ENCODE data around the gene ZFYVE9. TPM values are rescaled to one million over a fixed set of nuclear protein-coding genes. Genes with fewer than 3 reads are reported as not detected.
"Not testable (repeated sequence)": the region's sequence is repeated elsewhere in the genome, so short reads cannot be mapped to it uniquely, and the experiment has no call there.

The ZFYVE9 gene
- total RNA-seq, 4 donors from 2014 or later = 35.9 to 42.9 (median 41.9) TPM

DNA sequence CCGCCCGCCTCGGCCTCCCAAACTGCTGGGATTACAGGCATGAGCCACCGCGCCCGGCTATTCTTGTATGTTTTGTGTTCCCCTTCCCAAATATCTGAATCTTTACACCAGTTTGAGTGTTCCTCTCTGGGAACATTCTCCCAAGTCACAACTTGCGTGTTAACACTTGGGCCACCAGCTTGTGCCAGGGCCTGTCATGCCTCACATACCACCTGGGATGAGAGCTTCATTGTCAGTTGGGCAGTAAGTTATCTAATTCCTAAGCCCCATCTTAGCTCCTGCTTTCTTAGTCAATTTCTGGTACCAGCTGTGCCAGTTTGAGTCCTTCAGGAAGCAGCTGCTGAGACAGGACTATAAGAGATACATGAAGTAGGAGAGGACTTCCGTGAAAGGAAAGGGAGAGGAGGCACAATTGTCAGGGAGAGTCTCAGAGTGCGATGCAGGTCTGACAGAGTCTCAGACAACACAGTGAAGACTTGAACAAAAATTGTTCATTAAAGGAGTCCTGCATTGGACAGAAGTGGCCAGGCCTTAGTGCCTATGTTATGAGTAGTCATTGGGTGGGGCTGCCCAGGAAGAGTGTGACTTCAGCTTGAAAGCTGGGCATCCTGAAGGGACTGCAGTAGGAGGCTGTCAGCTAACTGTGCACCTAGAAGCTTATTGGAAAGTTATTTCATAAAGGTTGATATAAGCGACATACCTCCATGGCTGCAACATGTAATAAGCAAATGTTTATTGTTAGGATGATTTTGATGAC lies 17.3 kb downstream of the ZFYVE9 start:
- no peak overlapping the region for H3K4me3 ChIP-seq
- H3K9me3 ChIP-seq = no peaks in the 10 kb centered on the region
- TF ChIP-seq POLR2A (IDR thresholded peaks at IDR 0.05) = no peak
- TF ChIP-seq, protein P1, sequence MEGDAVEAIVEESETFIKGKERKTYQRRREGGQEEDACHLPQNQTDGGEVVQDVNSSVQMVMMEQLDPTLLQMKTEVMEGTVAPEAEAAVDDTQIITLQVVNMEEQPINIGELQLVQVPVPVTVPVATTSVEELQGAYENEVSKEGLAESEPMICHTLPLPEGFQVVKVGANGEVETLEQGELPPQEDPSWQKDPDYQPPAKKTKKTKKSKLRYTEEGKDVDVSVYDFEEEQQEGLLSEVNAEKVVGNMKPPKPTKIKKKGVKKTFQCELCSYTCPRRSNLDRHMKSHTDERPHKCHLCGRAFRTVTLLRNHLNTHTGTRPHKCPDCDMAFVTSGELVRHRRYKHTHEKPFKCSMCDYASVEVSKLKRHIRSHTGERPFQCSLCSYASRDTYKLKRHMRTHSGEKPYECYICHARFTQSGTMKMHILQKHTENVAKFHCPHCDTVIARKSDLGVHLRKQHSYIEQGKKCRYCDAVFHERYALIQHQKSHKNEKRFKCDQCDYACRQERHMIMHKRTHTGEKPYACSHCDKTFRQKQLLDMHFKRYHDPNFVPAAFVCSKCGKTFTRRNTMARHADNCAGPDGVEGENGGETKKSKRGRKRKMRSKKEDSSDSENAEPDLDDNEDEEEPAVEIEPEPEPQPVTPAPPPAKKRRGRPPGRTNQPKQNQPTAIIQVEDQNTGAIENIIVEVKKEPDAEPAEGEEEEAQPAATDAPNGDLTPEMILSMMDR (IDR thresholded peaks at IDR 0.05 in 4 of 5, conservative IDR thresholded peaks at IDR 0.05 in 1 of 5) = no peak
- no peaks in the 10 kb centered on the region for H3K36me3 ChIP-seq
- peaks cover 24 to 31% of the 10 kb centered on the region in 2 donors for H3K4me1 ChIP-seq
- intact Hi-C loops (cut with DNase I; ENCODE audit: low total_unique reads) (no loop called here), in situ Hi-C loops (cut with MboI; ENCODE audit: low sequenced_read_pairs in 4 of 4) (no loop called here)
- H3K27ac ChIP-seq = no peak overlapping the region
- ATAC-seq (no peak), DNase-seq (no peak)
- no peaks in the 10 kb centered on the region for H3K27me3 ChIP-seq

GRCh38 chr1:52162947-52163346 lies 21.1 kb downstream of the ZFYVE9 start:
- in situ Hi-C loops (cut with MboI; ENCODE audit: low sequenced_read_pairs in 4 of 4) = no loop called here
- no peak for DNase-seq
- no peak overlapping the region for H3K4me3 ChIP-seq
- H3K27ac ChIP-seq = no peak overlapping the region
- H3K36me3 ChIP-seq = no peaks in the 10 kb centered on the region
- no peak for ATAC-seq
- TF ChIP-seq, protein P1 (IDR thresholded peaks at IDR 0.05 in 4 of 5, conservative IDR thresholded peaks at IDR 0.05 in 1 of 5) = no peak
- no peak for TF ChIP-seq POLR2A (IDR thresholded peaks at IDR 0.05)
- H3K4me1 ChIP-seq = peaks cover 36 to 42% of the 10 kb centered on the region in 2 donors
- intact Hi-C loops (cut with DNase I; ENCODE audit: low total_unique reads) = no loop called here
- no peaks in the 10 kb centered on the region for H3K9me3 ChIP-seq
- H3K27me3 ChIP-seq = no peaks in the 10 kb centered on the region

DNA sequence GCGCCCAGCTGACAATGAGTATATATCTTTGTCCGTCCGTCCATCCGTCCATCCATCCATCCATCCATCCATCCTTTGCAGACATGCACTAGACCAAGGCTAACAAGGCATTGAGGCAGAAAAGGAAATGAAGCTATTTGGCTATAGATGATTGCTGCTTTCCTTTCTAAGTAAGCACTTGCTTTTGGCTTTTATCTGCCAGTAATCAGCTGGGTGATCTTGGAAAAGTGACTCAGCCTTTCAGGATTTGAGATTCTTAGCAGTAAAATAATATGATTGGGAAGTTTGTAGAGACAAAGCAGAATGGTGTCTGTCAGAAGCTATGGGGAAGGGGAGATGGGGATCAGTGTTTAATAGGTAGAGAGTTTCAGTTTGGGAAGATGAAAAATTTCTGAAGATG lies 22.7 kb downstream of the ZFYVE9 start:
- H3K27ac ChIP-seq = no peak overlapping the region
- H3K36me3 ChIP-seq = no peaks in the 10 kb centered on the region
- DNase-seq = no peak
- intact Hi-C loops (cut with DNase I; ENCODE audit: low total_unique reads) = no loop called here
- H3K9me3 ChIP-seq = no peaks in the 10 kb centered on the region
- no peak overlapping the region for H3K4me3 ChIP-seq
- in situ Hi-C loops (cut with MboI; ENCODE audit: low sequenced_read_pairs in 4 of 4) = no loop called here
- no peak for TF ChIP-seq POLR2A (IDR thresholded peaks at IDR 0.05)
- peaks cover 25 to 33% of the 10 kb centered on the region in 2 donors for H3K4me1 ChIP-seq
- no peak for ATAC-seq
- no peaks in the 10 kb centered on the region for H3K27me3 ChIP-seq

DNA sequence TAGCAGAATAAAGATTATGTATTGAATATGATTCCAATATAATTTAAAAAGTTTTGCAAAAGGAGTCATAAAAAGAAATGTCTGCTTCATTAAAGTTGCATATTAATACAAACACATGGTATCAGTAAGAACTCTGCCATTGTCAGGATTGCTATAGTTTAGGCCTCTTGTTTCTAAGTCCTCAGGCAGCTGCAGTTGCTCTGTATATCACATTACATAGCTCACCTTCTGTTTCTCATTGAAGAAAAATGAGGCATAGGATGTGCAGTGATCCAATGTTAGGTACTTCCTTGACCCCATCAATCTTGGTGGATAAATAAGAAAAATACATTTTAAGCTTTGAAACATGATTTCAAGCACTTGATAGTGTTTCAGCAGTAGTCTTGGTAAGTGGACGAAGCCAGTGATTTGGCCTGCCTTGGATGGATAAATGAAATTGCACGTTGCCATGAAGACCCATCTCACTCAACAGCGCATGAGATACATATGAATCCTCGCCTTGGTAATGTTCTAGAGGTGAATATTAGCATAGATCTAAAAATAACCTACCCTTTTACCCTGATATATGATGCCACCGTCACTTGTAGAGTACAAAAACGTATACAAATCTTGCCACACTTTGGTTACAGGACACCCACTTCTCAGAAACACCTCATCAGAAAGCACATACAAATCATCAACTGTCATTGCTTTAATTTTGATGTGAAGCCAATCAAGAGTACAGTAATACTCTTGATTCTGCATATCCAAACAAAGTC lies 25.3 kb downstream of the ZFYVE9 start:
- Histone ChIP-seq H3K27me3 (no peaks in the 10 kb centered on the region), H3K27ac (peak overlapping the region; percentile 29 to 54 (median 43)), H3K4me3 (no peak overlapping the region), H3K36me3 (no peaks in the 10 kb centered on the region), H3K4me1 (peaks cover 24 to 33% of the 10 kb centered on the region in 2 donors), H3K9me3 (no peaks in the 10 kb centered on the region)
- DNase-seq (no peak), ATAC-seq (peak; percentile 60 to 70)
- in situ Hi-C loops (cut with MboI; ENCODE audit: low sequenced_read_pairs in 4 of 4) (no loop called here), intact Hi-C loops (cut with DNase I; ENCODE audit: low total_unique reads) (no loop called here)
- TF ChIP-seq, protein P1 (IDR thresholded peaks at IDR 0.05 in 4 of 5, conservative IDR thresholded peaks at IDR 0.05 in 1 of 5) = no peak
- no peak for TF ChIP-seq POLR2A (IDR thresholded peaks at IDR 0.05)

- no peak for ATAC-seq
These were observed 26.6 kb downstream of the ZFYVE9 start for GRCh38 chr1:52168373-52169080.

DNA sequence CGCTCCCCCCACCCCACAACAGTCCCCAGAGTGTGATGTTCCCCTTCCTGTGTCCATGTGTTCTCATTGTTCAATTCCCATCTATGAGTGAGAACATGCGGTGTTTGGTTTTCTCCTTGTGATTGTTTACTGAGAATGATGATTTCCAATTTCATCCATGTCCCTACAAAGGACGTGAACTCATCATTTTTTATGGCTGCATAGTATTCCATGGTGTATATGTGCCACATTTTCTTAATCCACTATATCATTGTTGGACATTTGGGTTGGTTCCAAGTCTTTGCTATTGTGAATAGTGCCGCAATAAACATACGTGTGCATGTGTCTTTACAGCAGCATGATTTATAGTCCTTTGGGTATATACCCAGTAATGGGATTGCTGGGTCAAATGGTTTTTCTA lies 29.3 kb downstream of the ZFYVE9 start:
- DNase-seq; H3K27ac ChIP-seq; H3K27me3 ChIP-seq; ATAC-seq; H3K36me3 ChIP-seq; intact Hi-C loops (cut with DNase I; ENCODE audit: low total_unique reads); H3K4me3 ChIP-seq; in situ Hi-C loops (cut with MboI; ENCODE audit: low sequenced_read_pairs in 4 of 4); H3K9me3 ChIP-seq: not testable (repeated sequence)
- peaks cover 17 to 20% of the 10 kb centered on the region in 2 donors for H3K4me1 ChIP-seq

More at GRCh38 chr1:52168373-52169080, 26.6 kb downstream of the ZFYVE9 start:
- Histone ChIP-seq H3K27ac (no peak overlapping the region), H3K27me3 (no peaks in the 10 kb centered on the region), H3K9me3 (no peaks in the 10 kb centered on the region), H3K4me3 (no peak overlapping the region), H3K36me3 (no peaks in the 10 kb centered on the region), H3K4me1 (peaks cover 24 to 33% of the 10 kb centered on the region in 2 donors)
- in situ Hi-C loops (cut with MboI; ENCODE audit: low sequenced_read_pairs in 4 of 4) (no loop called here), intact Hi-C loops (cut with DNase I; ENCODE audit: low total_unique reads) (no loop called here)
- TF ChIP-seq, protein P1 (IDR thresholded peaks at IDR 0.05 in 4 of 5, conservative IDR thresholded peaks at IDR 0.05 in 1 of 5) = no peak
- no peak for TF ChIP-seq POLR2A (IDR thresholded peaks at IDR 0.05)
- DNase-seq = no peak

All from gastrocnemius medialis (tissue), 4 donors.